BLaER1 treated with 17β-estradiol and CSF1 and Interleukin-3, amounts not matched to agents 10 nM and 100 nM (cell line): Measurements from ENCODE around the gene SYCE3.

Experiments used
- H3K27ac ChIP-seq, 11 experiments: shearing (Covaris generic); formaldehyde crosslinking; 2 replicates each; pipeline ENCODE4 v1.8.1; 2022
- H3K27me3 ChIP-seq, 11 experiments: shearing (Covaris generic); formaldehyde crosslinking; 2 replicates each; pipeline ENCODE4 v1.8.1; 2022
- H3K36me3 ChIP-seq, 11 experiments: shearing (Covaris generic); formaldehyde crosslinking; 2 replicates each; pipeline ENCODE4 v1.8.1; 2022
- H3K4me1 ChIP-seq, 10 experiments: shearing (Covaris generic); formaldehyde crosslinking; 2 replicates each; pipeline ENCODE4 v1.8.1; 2022
- H3K4me2 ChIP-seq, 11 experiments: shearing (Covaris generic); formaldehyde crosslinking; 2 replicates each; pipeline ENCODE4 v1.8.1; 2022
- H3K4me3 ChIP-seq, 10 experiments: shearing (Covaris generic); formaldehyde crosslinking; 2 replicates each; pipeline ENCODE4 v1.8.1; 2022
- H3K9ac ChIP-seq, 11 experiments: shearing (Covaris generic); formaldehyde crosslinking; 2 replicates each; pipeline ENCODE4 v1.8.1; 2022
- H3K9me3 ChIP-seq, 11 experiments: shearing (Covaris generic); formaldehyde crosslinking; replicated peaks in 1 of 11; 2 replicates each; pipeline ENCODE4 v1.8.1; 2022
- H4K20me1 ChIP-seq, 11 experiments: shearing (Covaris generic); formaldehyde crosslinking; 2 replicates each; pipeline ENCODE4 v1.8.1; 2022
- Cebpa-rat ChIP-seq, 11 experiments: shearing (Covaris generic); IDR thresholded peaks; 2 replicates each; pipeline ENCODE4 v1.8.1; 2022

Gene SYCE3

DNA sequence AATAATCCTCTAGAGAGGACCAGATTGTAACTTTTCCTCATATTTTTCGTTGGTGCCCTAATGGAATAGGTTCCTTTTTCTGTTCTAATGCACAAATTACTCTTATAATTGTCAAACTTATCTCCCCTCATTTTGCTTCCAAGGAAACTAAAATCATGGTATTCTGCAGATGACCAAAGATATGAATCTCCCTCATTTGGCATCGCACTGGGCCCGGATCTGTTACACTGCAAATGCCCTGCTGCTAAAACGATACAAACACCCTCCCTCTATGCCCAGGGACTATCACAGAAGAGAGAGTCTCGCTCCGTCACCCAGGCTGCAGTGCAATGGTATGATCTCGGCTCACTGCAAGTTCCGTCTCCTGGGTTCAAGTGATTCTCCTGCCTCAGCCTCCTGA lies 9.4 kb downstream of the SYCE3 start:
- Histone ChIP-seq H3K4me1 (peaks cover 20 to 30% (median 22%) of the 10 kb centered on the region in 10 experiments), H4K20me1 (no peaks in the 10 kb centered on the region; a peak in 1 of 22 replicates), H3K9me3 (no peaks in the 10 kb centered on the region), H3K4me2 (no peak overlapping the region), H3K27ac (no peak overlapping the region), H3K4me3 (no peak overlapping the region), H3K27me3 (peaks cover 0 to 19% (median 8%) of the 10 kb centered on the region in 11 experiments; a peak in 13 of 22 replicates), H3K9ac (no peak overlapping the region), H3K36me3 (no peaks in the 10 kb centered on the region)
- no peak for TF ChIP-seq Cebpa-rat (IDR thresholded peaks at IDR 0.05)

DNA sequence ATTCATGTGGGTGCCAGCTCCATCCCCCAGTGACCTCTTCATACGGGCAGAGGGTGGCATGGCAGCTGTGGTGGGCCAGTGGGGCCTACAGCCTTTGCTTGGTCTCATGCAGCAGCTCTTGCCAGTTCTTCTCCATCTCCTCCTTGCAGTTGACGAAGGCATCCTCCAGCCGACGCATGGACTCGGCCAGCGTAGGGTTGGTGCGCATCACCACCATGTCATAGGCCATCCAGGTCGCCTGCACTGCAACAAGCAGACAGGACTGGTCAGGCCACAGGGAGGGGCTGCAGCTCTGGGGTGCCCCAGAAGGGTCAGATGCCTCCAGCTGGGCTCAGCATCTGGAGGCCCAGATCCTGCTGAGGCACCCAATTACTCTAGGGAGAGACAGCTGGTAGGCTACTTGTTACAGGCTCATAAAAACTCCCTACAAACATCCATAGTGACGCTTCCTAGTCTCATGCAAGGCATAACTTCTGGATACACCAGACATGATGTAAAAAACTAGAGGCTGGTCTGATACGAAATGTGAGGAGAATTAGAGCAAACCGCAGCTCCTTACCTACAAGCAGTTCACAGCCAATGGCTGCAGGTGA lies 11.5 kb downstream of the SYCE3 start:
- H3K27me3 ChIP-seq, result peaks cover 0 to 36% (median 8%) of the 10 kb centered on the region in 11 experiments; a peak in 14 of 22 replicates
- H3K4me1 ChIP-seq, result peaks cover 28 to 47% (median 39%) of the 10 kb centered on the region in 10 experiments
- no peak for TF ChIP-seq Cebpa-rat (IDR thresholded peaks at IDR 0.05)

GRCh38 chr22:50550395-50550794 lies 12.3 kb downstream of the SYCE3 start:
- no peaks in the 10 kb centered on the region for H3K36me3 ChIP-seq
- H3K27ac ChIP-seq, result no peak overlapping the region
- peak overlapping the region in 3 of 11 experiments; percentile 40 to 66 (median 43); a peak in 3 of 22 replicates for H3K9ac ChIP-seq
- H3K27me3 ChIP-seq, result peaks cover 0 to 36% (median 8%) of the 10 kb centered on the region in 11 experiments; a peak in 15 of 22 replicates
- peaks cover 31 to 55% (median 48%) of the 10 kb centered on the region in 10 experiments for H3K4me1 ChIP-seq
- peak overlapping the region; percentile 86 to 99 (median 94); a peak in 21 of 22 replicates for H3K4me2 ChIP-seq
- H4K20me1 ChIP-seq, result no peaks in the 10 kb centered on the region; a peak in 1 of 22 replicates
- no peaks in the 10 kb centered on the region for H3K9me3 ChIP-seq
- H3K4me3 ChIP-seq, result no peak overlapping the region; a peak in 1 of 20 replicates
- no peak for TF ChIP-seq Cebpa-rat (IDR thresholded peaks at IDR 0.05)

More for the DNA sequence above, 11.5 kb downstream of the SYCE3 start:
- H3K9ac ChIP-seq, result no peak overlapping the region
- no peak overlapping the region for H3K4me3 ChIP-seq
- no peaks in the 10 kb centered on the region for H3K36me3 ChIP-seq
- no peaks in the 10 kb centered on the region; a peak in 1 of 22 replicates for H4K20me1 ChIP-seq
- H3K27ac ChIP-seq, result no peak overlapping the region
- H3K9me3 ChIP-seq, result no peaks in the 10 kb centered on the region
- H3K4me2 ChIP-seq, result no peak overlapping the region; a peak in 1 of 22 replicates

DNA sequence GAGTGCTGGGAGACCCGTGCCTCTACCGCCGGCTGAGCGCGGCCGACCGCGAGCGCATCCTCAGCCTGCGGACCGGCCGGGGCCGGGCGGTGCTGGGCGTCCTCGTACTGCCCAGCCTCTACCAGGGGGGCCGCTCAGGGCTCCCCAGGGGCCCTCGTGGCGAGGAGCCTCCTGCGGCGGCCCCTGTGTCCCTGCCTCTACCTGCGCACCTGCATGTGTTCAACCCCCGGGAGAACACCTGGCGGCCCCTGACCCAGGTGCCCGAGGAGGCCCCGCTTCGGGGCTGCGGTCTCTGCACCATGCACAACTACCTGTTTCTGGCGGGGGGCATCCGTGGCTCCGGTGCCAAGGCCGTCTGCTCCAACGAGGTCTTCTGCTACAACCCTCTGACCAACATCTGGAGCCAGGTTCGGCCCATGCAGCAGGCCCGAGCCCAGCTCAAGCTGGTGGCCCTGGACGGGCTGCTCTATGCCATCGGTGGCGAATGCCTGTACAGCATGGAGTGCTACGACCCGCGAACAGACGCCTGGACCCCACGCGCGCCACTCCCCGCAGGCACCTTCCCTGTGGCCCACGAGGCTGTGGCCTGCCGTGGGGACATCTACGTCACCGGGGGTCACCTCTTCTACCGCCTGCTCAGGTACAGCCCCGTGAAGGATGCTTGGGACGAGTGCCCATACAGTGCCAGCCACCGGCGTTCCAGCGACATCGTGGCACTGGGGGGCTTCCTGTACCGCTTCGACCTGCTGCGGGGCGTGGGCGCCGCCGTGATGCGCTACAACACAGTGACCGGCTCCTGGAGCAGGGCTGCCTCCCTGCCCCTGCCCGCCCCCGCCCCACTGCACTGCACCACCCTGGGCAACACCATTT lies 13.6 kb downstream of the SYCE3 start:
- H3K36me3 ChIP-seq, result no peaks in the 10 kb centered on the region
- peak overlapping the region; percentile 51 to 79 (median 72) for H3K9ac ChIP-seq
- H4K20me1 ChIP-seq, result no peaks in the 10 kb centered on the region; a peak in 1 of 22 replicates
- H3K4me2 ChIP-seq, result peak overlapping the region; percentile 86 to 99 (median 94)
- peaks cover 43 to 68% (median 60%) of the 10 kb centered on the region in 10 experiments for H3K4me1 ChIP-seq
- no peak for TF ChIP-seq Cebpa-rat (IDR thresholded peaks at IDR 0.05)
- H3K27ac ChIP-seq, result peak overlapping the region; percentile 58 to 78 (median 66); a peak in 18 of 22 replicates
- peaks cover 8 to 46% (median 18%) of the 10 kb centered on the region in 11 experiments; a peak in 21 of 22 replicates for H3K27me3 ChIP-seq
- H3K4me3 ChIP-seq, result peak overlapping the region; percentile 31 to 66 (median 51)
- 0 out of 22 replicates have a peak, but pooled peaks cover 0 to under 1% (median 0%) of the 10 kb centered on the region in 11 experiments for H3K9me3 ChIP-seq

GRCh38 chr22:50548040-50548920 lies 14.4 kb downstream of the SYCE3 start:
- Histone ChIP-seq H3K4me3 (peak overlapping the region; percentile 31 to 66 (median 51)), H3K9ac (peak overlapping the region; percentile 51 to 79 (median 72)), H4K20me1 (no peaks in the 10 kb centered on the region; a peak in 1 of 22 replicates), H3K36me3 (no peaks in the 10 kb centered on the region), H3K9me3 (peaks cover 0 to 9% (median 0%) of the 10 kb centered on the region in 11 experiments; a peak in 2 of 22 replicates), H3K27me3 (peaks cover 13 to 51% (median 26%) of the 10 kb centered on the region in 11 experiments; a peak in 21 of 22 replicates), H3K4me1 (peaks cover 52 to 76% (median 68%) of the 10 kb centered on the region in 10 experiments), H3K4me2 (peak overlapping the region; percentile 86 to 99 (median 94)), H3K27ac (peak overlapping the region; percentile 58 to 78 (median 66))
- no peak for TF ChIP-seq Cebpa-rat (IDR thresholded peaks at IDR 0.05)

GRCh38 chr22:50547263-50547985 lies 15.3 kb downstream of the SYCE3 start:
- Histone ChIP-seq H3K9ac (peak overlapping the region in 8 of 11 experiments; percentile 3 to 47 (median 31); a peak in 10 of 22 replicates), H3K36me3 (no peaks in the 10 kb centered on the region), H3K27ac (peak overlapping the region in 8 of 11 experiments; percentile 6 to 100 (median 36); a peak in 11 of 22 replicates), H3K27me3 (peaks cover 13 to 51% (median 26%) of the 10 kb centered on the region in 11 experiments; a peak in 21 of 22 replicates), H3K4me1 (peaks cover 57 to 76% (median 70%) of the 10 kb centered on the region in 10 experiments), H3K4me2 (peak overlapping the region; percentile 40 to 85 (median 63)), H3K9me3 (peaks cover 0 to 18% (median 0%) of the 10 kb centered on the region in 11 experiments; a peak in 6 of 22 replicates), H3K4me3 (no peak overlapping the region), H4K20me1 (no peaks in the 10 kb centered on the region; a peak in 1 of 22 replicates)
- no peak for TF ChIP-seq Cebpa-rat (IDR thresholded peaks at IDR 0.05)
